Activated naive CD4-positive, alpha-beta T cell treated with anti-CD3 and anti-CD28 coated beads, Interleukin-2, amount 50 U/mL, for 24 hours (primary cell): ENCODE measurements around the gene BICRA.
"Not testable (repeated sequence)": the region's sequence is repeated elsewhere in the genome, so short reads cannot be mapped to it uniquely, and the experiment has no call there.

Source experiments
- H3K27ac Mint-ChIP-seq: one replicate; pipeline ENCODE4 v1.8.0; 2021; ENCODE audit warnings: mild to moderate bottlenecking, mixed read lengths
- H3K27me3 Mint-ChIP-seq: one replicate; pipeline ENCODE4 v1.8.0; 2021; ENCODE audit warnings: mixed read lengths
- H3K36me3 Mint-ChIP-seq: one replicate; pipeline ENCODE4 v1.8.0; 2021; ENCODE audit warnings: mixed read lengths
- H3K4me1 Mint-ChIP-seq: one replicate; pipeline ENCODE4 v1.8.0; 2021; ENCODE audit warnings: mixed read lengths
- H3K4me3 Mint-ChIP-seq: one replicate; pipeline ENCODE4 v1.8.0; 2021; ENCODE audit warnings: mild to moderate bottlenecking, mixed read lengths
- H3K9me3 Mint-ChIP-seq: one replicate; pipeline ENCODE4 v1.8.0; 2021; ENCODE audit warnings: mixed read lengths

The BICRA gene

GRCh38 chr19:47745010-47745901 lies 136.3 kb downstream of the BICRA start, which contains the start of gene NOP53:
TSS of gene NOP53 (plus strand) at chr19:47745546. CDS start at chr19:47745560, 14 bp downstream.
- no peaks in the 10 kb centered on the region for H3K27me3 Mint-ChIP-seq
- H3K4me3 Mint-ChIP-seq = peak within 1 kb of the TSS; percentile 100
- H3K36me3 Mint-ChIP-seq = peaks cover 13% of the 10 kb centered on the region
- H3K27ac Mint-ChIP-seq = peak within 1 kb of the TSS; percentile 100
- no peaks in the 10 kb centered on the region for H3K9me3 Mint-ChIP-seq
- peaks cover 47% of the 10 kb centered on the region for H3K4me1 Mint-ChIP-seq

GRCh38 chr19:47746129-47746528 lies 137.2 kb downstream of the BICRA start:
- Mint-ChIP-seq H3K27ac (peak overlapping the region; percentile 100), H3K4me1 (peaks cover 47% of the 10 kb centered on the region), H3K36me3 (peaks cover 13% of the 10 kb centered on the region), H3K4me3 (peak overlapping the region; percentile 100)
- H3K9me3 Mint-ChIP-seq, H3K27me3 Mint-ChIP-seq: not testable (repeated sequence)

- no peaks in the 10 kb centered on the region for H3K9me3 Mint-ChIP-seq
- peaks cover 16% of the 10 kb centered on the region for H3K36me3 Mint-ChIP-seq
- H3K4me3 Mint-ChIP-seq = peak overlapping the region; percentile 83
- peak overlapping the region; percentile 89 for H3K27ac Mint-ChIP-seq
- no peaks in the 10 kb centered on the region for H3K27me3 Mint-ChIP-seq
- H3K4me1 Mint-ChIP-seq = peaks cover 55% of the 10 kb centered on the region
Observed at GRCh38 chr19:47749326-47749725, 140.4 kb downstream of the BICRA start.

- Mint-ChIP-seq H3K36me3 (peaks cover 13% of the 10 kb centered on the region), H3K4me1 (peaks cover 46% of the 10 kb centered on the region), H3K27ac (no peak overlapping the region), H3K27me3 (no peaks in the 10 kb centered on the region), H3K9me3 (no peaks in the 10 kb centered on the region), H3K4me3 (no peak overlapping the region)
Observed at GRCh38 chr19:47750752-47751151, 141.8 kb downstream of the BICRA start.

GRCh38 chr19:47752440-47753211 lies 143.7 kb downstream of the BICRA start:
- peak overlapping the region; percentile 55 for H3K27ac Mint-ChIP-seq
- no peak overlapping the region for H3K4me3 Mint-ChIP-seq
- H3K36me3 Mint-ChIP-seq = peaks cover 17% of the 10 kb centered on the region
- peaks cover 38% of the 10 kb centered on the region for H3K4me1 Mint-ChIP-seq
- no peaks in the 10 kb centered on the region for H3K27me3 Mint-ChIP-seq
- H3K9me3 Mint-ChIP-seq = no peaks in the 10 kb centered on the region
